Activated CD4-positive, alpha-beta T cell treated with anti-CD3 and anti-CD28 coated beads for 36 hours (primary cell): Measurements from ENCODE around the gene MGMT. TPM values are rescaled to one million over a fixed set of nuclear protein-coding genes. Genes with fewer than 3 reads are reported as not detected.

Source experiments
- ATAC-seq: fragments of 200-7000 bp; cut with Tn5 transposase; one replicate; pipeline ENCODE4 v1.10.0; 2021; ENCODE audit warnings: mild to moderate bottlenecking, moderate library complexity
- CTCF ChIA-PET: fragments of 350-600 bp; sonication (Branson Sonifier 250); formaldehyde crosslinking; loops from one replicate; lab custom pipeline; 2021; ENCODE audit warnings: antibody characterized with exemption; lab: Charles Lee
- POLR2A ChIA-PET: fragments of 350-600 bp; sonication (Branson Sonifier 250); formaldehyde crosslinking; loops from one replicate; lab custom pipeline; 2021; ENCODE audit warnings: antibody characterized with exemption, inconsistent platforms; lab: Charles Lee
- DNase-seq: peaks from one replicate; pipeline ENCODE4 v3.0.0-alpha.2; 2020
- H3K27ac Mint-ChIP-seq: one replicate; pipeline ENCODE4 v1.8.0; 2021; ENCODE audit warnings: mixed read lengths
- H3K27me3 Mint-ChIP-seq: one replicate; pipeline ENCODE4 v1.8.0; 2021; ENCODE audit warnings: mixed read lengths
- H3K36me3 Mint-ChIP-seq: one replicate; pipeline ENCODE4 v1.8.0; 2021; ENCODE audit warnings: low read depth, mixed read lengths
- H3K4me1 Mint-ChIP-seq: one replicate; pipeline ENCODE4 v1.8.0; 2021; ENCODE audit warnings: mixed read lengths
- H3K4me3 Mint-ChIP-seq: one replicate; pipeline ENCODE4 v1.8.0; 2021; ENCODE audit warnings: mild to moderate bottlenecking, moderate library complexity, mixed read lengths
- H3K9me3 Mint-ChIP-seq: one replicate; pipeline ENCODE4 v1.8.0; 2021; ENCODE audit warnings: low read depth, mixed read lengths
- intact Hi-C, 2 experiments: fragments of 100-400 bp; cut with DNase I in 1 of 2; cut with micrococcal nuclease in 1 of 2; formaldehyde crosslinking; loops; one replicate each; pipeline versions ENCODE4 v1.14.2 to v1.15.1; 2022 to 2024; cut with DNase I, micrococcal nuclease
- total RNA-seq, 2 experiments: library from RNA; stranded (reverse); gene quantifications; one replicate each; pipeline ENCODE4 v1.2.3, GENCODE V29; 2021

The MGMT gene
- total RNA-seq, 2 experiments from 2014 or later: 18.0 to 22.8 TPM

- Mint-ChIP-seq H3K27ac (no peak overlapping the region), H3K4me1 (peaks cover 9% of the 10 kb centered on the region), H3K9me3 (peaks cover 18% of the 10 kb centered on the region), H3K36me3 (peaks cover 53% of the 10 kb centered on the region), H3K4me3 (no peak overlapping the region), H3K27me3 (no peaks in the 10 kb centered on the region)
- CTCF ChIA-PET: no interaction called here
- POLR2A ChIA-PET: no interaction called here
- ATAC-seq: peak; percentile 33
- intact Hi-C loops: no loop called here
- DNase-seq: no peak
These were observed 31.6 kb downstream of the MGMT start for GRCh38 chr10:129498680-129499079.

GRCh38 chr10:129500617-129501339 lies 33.7 kb downstream of the MGMT start:
- DNase-seq (no peak), ATAC-seq (no peak)
- intact Hi-C loops: no loop called here
- Mint-ChIP-seq H3K9me3 (peaks cover 21% of the 10 kb centered on the region), H3K27ac (no peak overlapping the region), H3K36me3 (peaks cover 47% of the 10 kb centered on the region), H3K27me3 (no peaks in the 10 kb centered on the region), H3K4me1 (peaks cover 9% of the 10 kb centered on the region), H3K4me3 (no peak overlapping the region)
- ChIA-PET CTCF (no interaction called here), POLR2A (no interaction called here)

GRCh38 chr10:129501652-129502436 lies 34.8 kb downstream of the MGMT start:
- Mint-ChIP-seq H3K27ac (no peak overlapping the region), H3K4me3 (no peak overlapping the region), H3K9me3 (peaks cover 25% of the 10 kb centered on the region), H3K27me3 (no peaks in the 10 kb centered on the region), H3K4me1 (peaks cover 9% of the 10 kb centered on the region), H3K36me3 (peaks cover 49% of the 10 kb centered on the region)
- intact Hi-C loops: no loop called here
- no peak for DNase-seq
- CTCF ChIA-PET: no interaction called here
- ATAC-seq: no peak
- POLR2A ChIA-PET: no interaction called here

- intact Hi-C loops: no loop called here
- Mint-ChIP-seq H3K4me3 (no peak overlapping the region), H3K27me3 (no peaks in the 10 kb centered on the region), H3K4me1 (peaks cover 9% of the 10 kb centered on the region), H3K27ac (no peak overlapping the region), H3K9me3 (peaks cover 30% of the 10 kb centered on the region), H3K36me3 (peaks cover 48% of the 10 kb centered on the region)
- DNase-seq (no peak), ATAC-seq (no peak)
- ChIA-PET CTCF (no interaction called here), POLR2A (no interaction called here)
These were observed 35.4 kb downstream of the MGMT start for GRCh38 chr10:129502448-129502847.

- ATAC-seq (no peak), DNase-seq (no peak)
- no peaks in the 10 kb centered on the region for H3K4me1 Mint-ChIP-seq
- ChIA-PET POLR2A (no interaction called here), CTCF (no interaction called here)
- no peak overlapping the region for H3K4me3 Mint-ChIP-seq
- H3K27ac Mint-ChIP-seq: no peak overlapping the region
- peaks cover 37% of the 10 kb centered on the region for H3K9me3 Mint-ChIP-seq
- peaks cover 44% of the 10 kb centered on the region for H3K36me3 Mint-ChIP-seq
- H3K27me3 Mint-ChIP-seq: no peaks in the 10 kb centered on the region
- intact Hi-C loops: no loop called here
These were observed 38.5 kb downstream of the MGMT start for GRCh38 chr10:129505500-129506075.

GRCh38 chr10:129506101-129506797 lies 39.2 kb downstream of the MGMT start:
- Mint-ChIP-seq H3K9me3 (peaks cover 37% of the 10 kb centered on the region), H3K27ac (no peak overlapping the region), H3K27me3 (no peaks in the 10 kb centered on the region), H3K4me3 (no peak overlapping the region), H3K36me3 (peaks cover 42% of the 10 kb centered on the region), H3K4me1 (no peaks in the 10 kb centered on the region)
- DNase-seq: no peak
- ChIA-PET POLR2A (no interaction called here), CTCF (interaction anchor here (0.5 kb wide), 1 partner anchor 87 kb away, joined by 3 read pairs; no protein-coding TSS in a partner anchor)
- ATAC-seq: no peak
- intact Hi-C loops: no loop called here

GRCh38 chr10:129507216-129507889 lies 40.3 kb downstream of the MGMT start:
- no peak for ATAC-seq
- DNase-seq: no peak
- H3K4me3 Mint-ChIP-seq: no peak overlapping the region
- H3K27me3 Mint-ChIP-seq: no peaks in the 10 kb centered on the region
- intact Hi-C loops: no loop called here
- peaks cover 42% of the 10 kb centered on the region for H3K36me3 Mint-ChIP-seq
- POLR2A ChIA-PET: no interaction called here
- H3K4me1 Mint-ChIP-seq: no peaks in the 10 kb centered on the region
- no peak overlapping the region for H3K27ac Mint-ChIP-seq
- peaks cover 40% of the 10 kb centered on the region for H3K9me3 Mint-ChIP-seq
- CTCF ChIA-PET: no interaction called here

- Mint-ChIP-seq H3K4me1 (no peaks in the 10 kb centered on the region), H3K27ac (no peak overlapping the region), H3K27me3 (no peaks in the 10 kb centered on the region), H3K4me3 (no peak overlapping the region), H3K36me3 (peaks cover 42% of the 10 kb centered on the region), H3K9me3 (peaks cover 43% of the 10 kb centered on the region)
- ChIA-PET CTCF (no interaction called here), POLR2A (no interaction called here)
- DNase-seq (no peak), ATAC-seq (no peak)
- intact Hi-C loops: no loop called here
These were observed 42.1 kb downstream of the MGMT start for GRCh38 chr10:129509155-129509554.

GRCh38 chr10:129509835-129510234 lies 42.8 kb downstream of the MGMT start:
- ChIA-PET POLR2A (no interaction called here), CTCF (no interaction called here)
- no peak overlapping the region for H3K27ac Mint-ChIP-seq
- DNase-seq (no peak), ATAC-seq (no peak)
- H3K4me3 Mint-ChIP-seq: no peak overlapping the region
- H3K9me3 Mint-ChIP-seq: peaks cover 41% of the 10 kb centered on the region
- H3K27me3 Mint-ChIP-seq: no peaks in the 10 kb centered on the region
- H3K4me1 Mint-ChIP-seq: no peaks in the 10 kb centered on the region
- H3K36me3 Mint-ChIP-seq: peaks cover 44% of the 10 kb centered on the region
- intact Hi-C loops: no loop called here

- ATAC-seq: no peak
- no peak overlapping the region for H3K4me3 Mint-ChIP-seq
- DNase-seq: no peak
- H3K27me3 Mint-ChIP-seq: no peaks in the 10 kb centered on the region
- H3K36me3 Mint-ChIP-seq: peaks cover 40% of the 10 kb centered on the region
- H3K27ac Mint-ChIP-seq: no peak overlapping the region
- ChIA-PET CTCF (no interaction called here), POLR2A (no interaction called here)
- H3K4me1 Mint-ChIP-seq: no peaks in the 10 kb centered on the region
- intact Hi-C loops: no loop called here
- peaks cover 39% of the 10 kb centered on the region for H3K9me3 Mint-ChIP-seq
These were observed 44.0 kb downstream of the MGMT start for GRCh38 chr10:129511086-129511485.

- intact Hi-C loops: no loop called here
- no peaks in the 10 kb centered on the region for H3K4me1 Mint-ChIP-seq
- CTCF ChIA-PET: no interaction called here
- H3K36me3 Mint-ChIP-seq: peaks cover 35% of the 10 kb centered on the region
- POLR2A ChIA-PET: no interaction called here
- DNase-seq (no peak), ATAC-seq (no peak)
- H3K27ac Mint-ChIP-seq: no peak overlapping the region
- peaks cover 34% of the 10 kb centered on the region for H3K9me3 Mint-ChIP-seq
- H3K4me3 Mint-ChIP-seq: no peak overlapping the region
- H3K27me3 Mint-ChIP-seq: no peaks in the 10 kb centered on the region
These were observed 44.7 kb downstream of the MGMT start for GRCh38 chr10:129511758-129512157.
